Karpas-422 (cell line): ENCODE measurements around the gene TPCN2. TPM values are rescaled to one million over a fixed set of nuclear protein-coding genes. Genes with fewer than 3 reads are reported as not detected.
A peak's percentile ranks its signal among the peaks of the same experiment; 100 is the strongest.

Experiments used
- DNase-seq: peaks from one replicate; pipeline ENCODE4 v3.0.0-alpha.2; 2015
- H2AFZ ChIP-seq: fragments of 200-600 bp; sonication (generic); 2 replicates; pipeline ENCODE4 v1.6.1; 2014; ENCODE audit warnings: antibody characterized with exemption, low read length, mixed read lengths
- H3K27ac ChIP-seq: fragments of 200-600 bp; sonication (generic); 2 replicates; pipeline ENCODE4 v1.5.1; 2014; ENCODE audit warnings: mild to moderate bottlenecking, low read length, moderate library complexity
- H3K27me3 ChIP-seq: fragments of 200-600 bp; sonication (generic); 2 replicates; pipeline ENCODE4 v1.6.1; 2014; ENCODE audit warnings: low read length, mixed read lengths
- H3K36me3 ChIP-seq: fragments of 200-600 bp; sonication (generic); 2 replicates; pipeline ENCODE4 v1.6.1; 2014; ENCODE audit warnings: low read length, mixed read lengths; ENCODE audit not compliant: insufficient read depth
- H3K4me1 ChIP-seq: fragments of 200-600 bp; sonication (generic); 2 replicates; pipeline ENCODE4 v1.6.1; 2014; ENCODE audit warnings: mild to moderate bottlenecking, low read length, mixed read lengths
- H3K4me2 ChIP-seq: fragments of 200-600 bp; sonication (generic); 2 replicates; pipeline ENCODE4 v1.6.1; 2014; ENCODE audit warnings: low read length, low read depth, mild to moderate bottlenecking; ENCODE audit not compliant: poor library complexity, severe bottlenecking
- H3K4me3 ChIP-seq: fragments of 200-600 bp; sonication (generic); 2 replicates; pipeline ENCODE4 v1.5.1; 2014; ENCODE audit warnings: mild to moderate bottlenecking, antibody characterized with exemption, low read length, mixed read lengths
- H3K79me2 ChIP-seq: fragments of 200-600 bp; sonication (generic); 2 replicates; pipeline ENCODE4 v1.6.1; 2014; ENCODE audit warnings: mild to moderate bottlenecking, low read length, mixed read lengths
- H3K9ac ChIP-seq: fragments of 200-600 bp; sonication (generic); 2 replicates; pipeline ENCODE4 v1.6.0; 2014; ENCODE audit warnings: low read length
- H3K9me2 ChIP-seq: fragments of 200-600 bp; sonication (generic), shearing (Covaris generic); replicated peaks from 2 replicates; pipeline ENCODE4 v1.6.0; 2014; ENCODE audit warnings: mild to moderate bottlenecking, low read length, moderate library complexity; ENCODE audit not compliant: insufficient read depth
- H3K9me3 ChIP-seq: fragments of 300-700, 200-600 bp; sonication (generic); 2 replicates; pipeline ENCODE4 v1.6.1; 2014; ENCODE audit warnings: low read length, mixed read lengths
- H4K20me1 ChIP-seq: fragments of 200-600 bp; sonication (generic); 2 replicates; pipeline ENCODE4 v1.6.1; 2014; ENCODE audit warnings: mild to moderate bottlenecking, antibody characterized with exemption, low read length, low read depth; ENCODE audit not compliant: insufficient read depth
- total RNA-seq: library from RNA; depleted of rRNA; stranded (reverse); fragments of >200 nt; shearing (Covaris generic); gene quantifications from 2 replicates; pipeline ENCODE4 v1.2.3, GENCODE V29; 2014; ENCODE audit warnings: low replicate concordance

TPCN2 gene
- total RNA-seq, 1 experiment from 2014 or later, result 37.6 TPM

DNA sequence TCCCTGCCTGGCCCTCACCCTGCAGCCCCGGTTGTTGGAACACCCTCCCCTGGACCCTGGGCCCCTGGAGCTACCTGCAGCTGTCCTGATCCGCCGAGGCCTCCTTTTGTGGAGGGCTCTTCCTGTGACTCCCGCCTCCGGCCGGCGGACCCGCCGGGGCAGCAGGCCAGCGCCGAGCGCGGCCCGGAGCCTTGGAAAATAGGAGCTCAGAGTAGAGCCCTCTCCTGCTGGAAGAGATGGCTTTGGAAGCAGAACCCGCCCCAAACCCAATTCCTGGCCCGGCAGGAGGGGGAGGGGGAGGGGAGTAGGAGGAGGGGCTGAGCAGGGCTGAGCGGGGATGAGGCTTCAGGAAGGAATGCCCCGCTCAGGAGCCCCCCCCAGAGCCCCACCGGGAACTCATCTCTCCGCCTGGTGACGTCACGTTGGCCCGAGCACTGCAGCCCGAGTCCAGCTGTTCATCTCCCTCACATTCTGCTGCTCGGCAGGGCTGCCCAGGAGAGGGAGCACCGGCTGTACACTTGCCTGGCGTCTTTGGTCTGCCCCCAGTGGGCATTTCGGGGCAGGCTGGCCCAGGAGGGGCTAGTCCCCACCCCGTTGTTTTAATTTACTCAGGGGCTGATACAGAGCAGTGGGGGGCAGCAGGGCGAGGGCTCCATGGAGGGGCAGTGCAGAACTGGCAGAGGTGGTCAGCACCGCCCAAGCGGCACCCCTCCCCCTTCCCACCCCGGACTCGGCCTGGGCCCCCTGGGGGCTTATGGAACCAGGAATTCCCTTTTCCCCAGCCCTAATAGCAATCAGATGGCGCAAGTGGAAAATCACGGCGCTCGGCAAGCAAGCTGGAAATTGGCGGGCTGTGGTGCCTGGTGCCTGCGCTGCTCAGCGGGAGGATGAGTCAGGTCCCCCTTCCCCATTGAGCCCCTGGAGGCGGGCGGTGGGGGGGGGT, 35.5 kb upstream of the TPCN2 start, which contains the start of gene MRGPRF:
Gene MRGPRF, minus strand, starts transcription at position 238 of the 943 bp plus-strand sequence. CDS start 3,345 bp downstream, outside the sequence.
- H4K20me1 ChIP-seq, result no peaks in the 10 kb centered on the region
- H3K79me2 ChIP-seq, result no peaks in the 10 kb centered on the region
- H2AFZ ChIP-seq, result no peak within 1 kb of the TSS
- peak; percentile 52 for DNase-seq
- no peaks in the 10 kb centered on the region for H3K27me3 ChIP-seq
- no peaks in the 10 kb centered on the region for H3K36me3 ChIP-seq
- H3K9me3 ChIP-seq, result no peaks in the 10 kb centered on the region
- no peak within 1 kb of the TSS for H3K27ac ChIP-seq
- H3K4me2 ChIP-seq, result no peak within 1 kb of the TSS
- peaks cover 9% of the 10 kb centered on the region for H3K4me1 ChIP-seq
- H3K9me2 ChIP-seq, result no peaks in the 10 kb centered on the region
- no peak within 1 kb of the TSS for H3K9ac ChIP-seq
- no peak within 1 kb of the TSS for H3K4me3 ChIP-seq

DNA sequence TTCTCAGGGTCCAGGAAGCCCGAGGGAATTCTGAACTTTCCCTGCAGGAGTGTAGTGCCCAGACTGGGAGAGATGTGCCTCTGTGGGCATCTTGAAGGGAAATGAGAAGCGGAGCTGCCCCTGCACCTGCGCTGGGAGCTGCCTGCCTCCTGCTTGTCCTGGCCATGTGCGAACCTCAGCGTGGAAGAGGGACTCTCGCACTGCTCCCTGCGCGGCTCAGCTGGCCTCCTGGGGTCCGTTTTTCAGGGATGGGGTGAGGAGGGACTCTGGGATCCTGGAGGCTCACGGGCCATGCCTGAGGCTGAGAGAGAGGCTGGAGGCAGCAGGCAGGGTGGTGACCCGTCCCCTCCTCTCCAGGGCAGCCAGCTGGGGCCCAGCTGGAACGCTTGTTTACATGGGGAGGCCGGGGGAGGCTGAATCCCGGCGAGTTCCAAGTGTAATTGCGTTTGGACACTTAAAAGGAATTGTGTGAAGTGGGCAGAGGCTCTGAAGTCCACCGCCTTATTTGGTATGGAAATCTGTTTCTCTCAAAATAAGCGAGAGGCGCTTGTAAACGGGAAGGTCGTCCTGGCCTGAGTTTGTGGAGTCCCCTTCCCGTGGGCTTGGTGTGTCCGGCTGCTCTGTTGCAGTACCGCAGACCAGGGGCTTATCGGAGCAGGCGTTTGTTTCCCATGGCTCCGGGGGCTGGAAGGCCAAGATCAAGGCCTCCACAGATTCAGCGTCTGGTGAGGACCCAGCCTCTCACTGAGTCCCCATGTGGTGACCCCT, 34.5 kb upstream of the TPCN2 start:
- Histone ChIP-seq H3K9me2 (no peaks in the 10 kb centered on the region), H3K4me3 (no peak overlapping the region), H3K36me3 (no peaks in the 10 kb centered on the region), H3K4me1 (peaks cover 9% of the 10 kb centered on the region), H3K9me3 (no peaks in the 10 kb centered on the region), H2AFZ (no peak overlapping the region), H3K9ac (no peak overlapping the region), H3K27me3 (no peaks in the 10 kb centered on the region), H4K20me1 (no peaks in the 10 kb centered on the region), H3K79me2 (no peaks in the 10 kb centered on the region), H3K27ac (no peak overlapping the region), H3K4me2 (no peak overlapping the region)
- no peak for DNase-seq

DNA sequence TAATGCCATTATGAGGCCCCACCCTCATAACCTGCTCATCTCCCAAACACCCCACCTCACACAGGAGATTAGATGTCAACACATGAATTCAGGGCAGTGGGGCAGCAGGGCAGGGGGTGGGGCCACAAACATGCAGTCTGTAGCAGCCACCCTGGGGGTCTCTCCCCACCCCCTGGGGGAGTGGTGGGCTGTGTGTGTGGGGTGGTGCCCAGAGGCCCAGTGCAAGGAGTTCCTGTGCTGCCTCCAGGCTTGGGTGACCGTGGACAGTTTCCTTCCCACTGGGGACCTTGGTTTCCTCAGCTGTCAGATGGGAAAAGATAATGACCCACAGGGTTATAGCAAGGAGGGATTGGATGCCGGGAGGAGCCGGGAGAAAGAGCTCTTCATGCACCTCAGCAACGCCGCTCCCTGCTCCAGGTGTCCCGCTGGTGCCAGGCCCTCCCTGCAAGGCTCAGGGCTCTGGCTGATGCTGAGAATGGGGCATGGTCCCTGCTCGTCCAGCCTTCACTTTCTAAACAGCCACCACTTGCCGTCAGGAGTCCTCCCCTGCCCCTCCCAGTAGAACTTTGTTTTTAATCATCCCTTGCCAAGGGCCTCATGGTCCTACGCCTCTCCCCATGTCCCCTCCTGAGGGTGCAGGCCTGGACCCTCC, 33.7 kb upstream of the TPCN2 start:
- no peaks in the 10 kb centered on the region for H3K27me3 ChIP-seq

DNA sequence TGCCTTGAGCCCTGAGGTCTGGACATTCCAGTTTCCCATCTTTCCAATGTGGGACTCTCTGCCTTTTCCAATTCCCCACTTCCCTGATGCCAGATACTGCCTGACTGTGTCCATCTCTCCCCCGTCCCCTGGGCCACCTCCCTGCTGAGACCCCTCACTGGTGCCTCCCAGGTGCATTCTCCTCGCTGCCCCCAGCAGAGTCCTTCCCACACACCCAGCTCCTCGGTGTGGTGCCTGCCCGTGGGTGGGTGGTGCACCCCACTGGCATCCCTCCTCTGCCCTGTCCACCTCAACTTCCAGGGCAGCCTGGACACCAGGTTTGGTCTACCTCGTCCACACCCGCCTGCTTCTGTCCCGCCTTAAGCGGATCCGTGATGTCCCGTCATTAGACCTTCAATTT, 30.8 kb upstream of the TPCN2 start:
- no peak for DNase-seq
- Histone ChIP-seq H3K4me3 (no peak overlapping the region), H3K79me2 (no peaks in the 10 kb centered on the region), H3K4me1 (no peaks in the 10 kb centered on the region), H4K20me1 (no peaks in the 10 kb centered on the region), H3K4me2 (no peak overlapping the region), H3K36me3 (no peaks in the 10 kb centered on the region), H3K9ac (no peak overlapping the region), H3K9me2 (no peaks in the 10 kb centered on the region), H3K27me3 (no peaks in the 10 kb centered on the region), H2AFZ (no peak overlapping the region), H3K27ac (no peak overlapping the region), H3K9me3 (no peaks in the 10 kb centered on the region)

More for the DNA sequence above, 33.7 kb upstream of the TPCN2 start:
- H3K79me2 ChIP-seq, result no peaks in the 10 kb centered on the region
- no peak for DNase-seq
- no peaks in the 10 kb centered on the region for H3K36me3 ChIP-seq
- H4K20me1 ChIP-seq, result no peaks in the 10 kb centered on the region
- no peak overlapping the region for H2AFZ ChIP-seq
- H3K4me3 ChIP-seq, result no peak overlapping the region
- no peak overlapping the region for H3K9ac ChIP-seq
- no peaks in the 10 kb centered on the region for H3K9me2 ChIP-seq
- H3K4me1 ChIP-seq, result peaks cover 9% of the 10 kb centered on the region
- H3K27ac ChIP-seq, result no peak overlapping the region
- H3K4me2 ChIP-seq, result no peak overlapping the region
- H3K9me3 ChIP-seq, result no peaks in the 10 kb centered on the region

DNA sequence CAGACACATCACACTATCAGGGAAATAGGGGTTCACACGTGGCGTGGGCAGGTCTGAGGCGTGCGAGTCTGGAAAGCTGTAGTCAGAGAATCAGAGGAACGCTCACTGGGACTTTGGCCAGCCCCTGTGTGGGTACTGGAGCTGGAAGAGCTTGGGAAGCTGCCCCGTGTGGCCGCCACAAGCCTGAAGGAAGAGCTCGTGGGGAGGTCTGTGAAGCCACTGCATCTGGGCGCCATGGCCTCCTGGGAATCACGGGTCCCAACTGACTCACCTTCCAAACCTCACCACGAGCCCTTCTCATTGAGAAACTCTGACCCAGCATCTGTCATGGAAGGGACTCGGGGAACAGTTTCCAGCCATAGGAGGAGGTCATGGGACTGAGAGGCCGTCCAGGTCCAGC, 29.8 kb upstream of the TPCN2 start:
- no peaks in the 10 kb centered on the region for H4K20me1 ChIP-seq
- H3K4me2 ChIP-seq, result no peak overlapping the region
- no peaks in the 10 kb centered on the region for H3K79me2 ChIP-seq
- H3K9ac ChIP-seq, result no peak overlapping the region
- no peaks in the 10 kb centered on the region for H3K27me3 ChIP-seq
- H3K36me3 ChIP-seq, result no peaks in the 10 kb centered on the region
- H3K9me3 ChIP-seq, result no peaks in the 10 kb centered on the region
- H3K4me3 ChIP-seq, result no peak overlapping the region
- H2AFZ ChIP-seq, result no peak overlapping the region
- no peaks in the 10 kb centered on the region for H3K4me1 ChIP-seq
- H3K9me2 ChIP-seq, result no peaks in the 10 kb centered on the region
- no peak for DNase-seq
- no peak overlapping the region for H3K27ac ChIP-seq

DNA sequence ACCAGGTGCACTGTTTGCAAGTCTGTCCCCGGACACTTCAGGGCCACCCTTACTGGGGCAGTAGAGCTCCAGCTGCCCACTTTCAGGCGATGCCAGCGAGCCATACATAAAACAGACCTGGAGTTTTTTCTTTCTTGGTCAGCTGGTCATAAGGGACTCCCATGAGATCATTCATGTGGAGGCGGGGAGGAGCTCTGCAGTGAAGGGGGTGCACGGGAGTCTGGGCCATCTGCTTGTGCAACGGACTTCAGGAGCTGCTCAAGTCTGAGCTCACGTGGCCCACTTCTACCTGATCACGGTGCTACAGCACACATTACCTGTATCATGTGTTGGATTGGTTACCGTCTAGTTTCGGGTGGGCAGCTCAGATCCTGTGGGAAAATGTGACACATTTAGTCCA, 26.5 kb upstream of the TPCN2 start:
- Histone ChIP-seq H3K4me3 (no peak overlapping the region), H3K4me1 (no peaks in the 10 kb centered on the region), H4K20me1 (no peaks in the 10 kb centered on the region), H3K9ac (no peak overlapping the region), H3K9me3 (no peaks in the 10 kb centered on the region), H3K79me2 (no peaks in the 10 kb centered on the region), H3K27me3 (no peaks in the 10 kb centered on the region), H2AFZ (no peak overlapping the region), H3K27ac (no peak overlapping the region), H3K9me2 (no peaks in the 10 kb centered on the region), H3K36me3 (no peaks in the 10 kb centered on the region), H3K4me2 (no peak overlapping the region)
- no peak for DNase-seq

DNA sequence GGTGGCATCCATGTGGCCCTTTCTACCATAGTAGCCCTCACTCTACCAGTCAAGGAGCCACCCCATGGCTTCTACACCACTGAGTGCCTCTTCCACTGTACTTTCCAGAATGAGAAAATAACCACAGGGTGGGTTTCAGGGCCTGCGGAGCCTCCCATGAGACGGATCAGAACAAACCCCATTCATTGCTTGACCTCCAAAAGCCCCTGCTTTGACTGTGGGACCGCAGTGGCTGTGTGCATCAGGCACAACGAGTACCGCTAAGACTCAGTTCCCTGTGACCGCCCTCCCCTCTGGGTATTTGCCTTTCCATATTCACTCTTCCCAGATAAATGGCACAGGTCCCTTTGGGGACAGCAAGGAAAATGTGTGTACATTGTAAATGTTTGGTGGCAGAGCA, 24.2 kb upstream of the TPCN2 start:
- no peak overlapping the region for H3K4me2 ChIP-seq
- H3K79me2 ChIP-seq, result no peaks in the 10 kb centered on the region
- H3K27ac ChIP-seq, result no peak overlapping the region
- no peak overlapping the region for H3K4me3 ChIP-seq
- H3K4me1 ChIP-seq, result no peaks in the 10 kb centered on the region
- H3K9me2 ChIP-seq, result no peaks in the 10 kb centered on the region
- H3K36me3 ChIP-seq, result no peaks in the 10 kb centered on the region
- DNase-seq, result no peak
- H3K9me3 ChIP-seq, result no peaks in the 10 kb centered on the region
- no peak overlapping the region for H3K9ac ChIP-seq
- H4K20me1 ChIP-seq, result no peaks in the 10 kb centered on the region
- no peak overlapping the region for H2AFZ ChIP-seq
- no peaks in the 10 kb centered on the region for H3K27me3 ChIP-seq
